Activated naive CD4-positive, alpha-beta T cell treated with anti-CD3 and anti-CD28 coated beads, Interleukin-2, amount 50 U/mL, for 24 hours (primary cell): ENCODE data around the gene SLC25A29.
A peak's percentile ranks its signal among the peaks of the same experiment; 100 is the strongest.
"Not testable (repeated sequence)": the region's sequence is repeated elsewhere in the genome, so short reads cannot be mapped to it uniquely, and the experiment has no call there.

Experiments
- H3K27ac Mint-ChIP-seq: one replicate; pipeline ENCODE4 v1.8.0; 2021; ENCODE audit warnings: mild to moderate bottlenecking, mixed read lengths
- H3K27me3 Mint-ChIP-seq: one replicate; pipeline ENCODE4 v1.8.0; 2021; ENCODE audit warnings: mixed read lengths
- H3K36me3 Mint-ChIP-seq: one replicate; pipeline ENCODE4 v1.8.0; 2021; ENCODE audit warnings: mixed read lengths
- H3K4me1 Mint-ChIP-seq: one replicate; pipeline ENCODE4 v1.8.0; 2021; ENCODE audit warnings: mixed read lengths
- H3K4me3 Mint-ChIP-seq: one replicate; pipeline ENCODE4 v1.8.0; 2021; ENCODE audit warnings: mild to moderate bottlenecking, mixed read lengths
- H3K9me3 Mint-ChIP-seq: one replicate; pipeline ENCODE4 v1.8.0; 2021; ENCODE audit warnings: mixed read lengths

The SLC25A29 gene

GRCh38 chr14:100294213-100294962, 11.9 kb downstream of the SLC25A29 start:
- Mint-ChIP-seq H3K9me3 (no peaks in the 10 kb centered on the region), H3K27me3 (no peaks in the 10 kb centered on the region), H3K4me1 (no peaks in the 10 kb centered on the region), H3K4me3 (no peak overlapping the region), H3K36me3 (no peaks in the 10 kb centered on the region), H3K27ac (no peak overlapping the region)

GRCh38 chr14:100293497-100294212, 12.6 kb downstream of the SLC25A29 start:
- Mint-ChIP-seq H3K4me1 (no peaks in the 10 kb centered on the region), H3K36me3 (no peaks in the 10 kb centered on the region), H3K4me3 (no peak overlapping the region), H3K27ac (no peak overlapping the region), H3K27me3 (no peaks in the 10 kb centered on the region), H3K9me3 (no peaks in the 10 kb centered on the region)

GRCh38 chr14:100292776-100293461, 13.3 kb downstream of the SLC25A29 start:
- Mint-ChIP-seq H3K4me3 (no peak overlapping the region), H3K9me3 (no peaks in the 10 kb centered on the region), H3K27ac (no peak overlapping the region), H3K27me3 (no peaks in the 10 kb centered on the region), H3K4me1 (no peaks in the 10 kb centered on the region), H3K36me3 (no peaks in the 10 kb centered on the region)

DNA sequence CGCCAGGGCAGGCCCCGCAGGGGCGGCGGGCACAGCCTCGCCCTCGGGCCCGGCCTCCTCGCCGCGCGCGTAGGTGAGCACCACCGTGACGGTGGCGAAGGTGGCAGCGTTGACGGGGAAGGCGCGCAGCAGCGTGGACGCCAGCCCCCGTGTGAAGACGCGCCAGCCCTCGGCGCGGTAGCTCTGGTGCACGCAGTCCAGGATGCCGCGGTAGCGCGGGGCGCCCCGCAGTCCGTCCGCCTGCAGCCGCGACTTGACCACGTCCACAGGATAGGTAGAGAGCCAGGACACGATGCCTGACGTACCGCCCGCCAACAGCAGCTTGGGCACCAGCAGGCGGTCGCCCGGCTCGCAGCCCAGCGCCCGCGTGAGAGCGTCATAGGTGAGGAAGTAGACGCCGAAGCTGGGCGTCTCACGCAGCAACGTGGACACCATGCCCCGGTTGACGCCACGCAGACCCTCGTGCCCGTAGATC, 13.9 kb downstream of the SLC25A29 start:
- H3K4me1 Mint-ChIP-seq: no peaks in the 10 kb centered on the region
- H3K9me3 Mint-ChIP-seq: no peaks in the 10 kb centered on the region
- H3K4me3 Mint-ChIP-seq: no peak overlapping the region
- no peak overlapping the region for H3K27ac Mint-ChIP-seq
- H3K27me3 Mint-ChIP-seq: no peaks in the 10 kb centered on the region
- no peaks in the 10 kb centered on the region for H3K36me3 Mint-ChIP-seq

DNA sequence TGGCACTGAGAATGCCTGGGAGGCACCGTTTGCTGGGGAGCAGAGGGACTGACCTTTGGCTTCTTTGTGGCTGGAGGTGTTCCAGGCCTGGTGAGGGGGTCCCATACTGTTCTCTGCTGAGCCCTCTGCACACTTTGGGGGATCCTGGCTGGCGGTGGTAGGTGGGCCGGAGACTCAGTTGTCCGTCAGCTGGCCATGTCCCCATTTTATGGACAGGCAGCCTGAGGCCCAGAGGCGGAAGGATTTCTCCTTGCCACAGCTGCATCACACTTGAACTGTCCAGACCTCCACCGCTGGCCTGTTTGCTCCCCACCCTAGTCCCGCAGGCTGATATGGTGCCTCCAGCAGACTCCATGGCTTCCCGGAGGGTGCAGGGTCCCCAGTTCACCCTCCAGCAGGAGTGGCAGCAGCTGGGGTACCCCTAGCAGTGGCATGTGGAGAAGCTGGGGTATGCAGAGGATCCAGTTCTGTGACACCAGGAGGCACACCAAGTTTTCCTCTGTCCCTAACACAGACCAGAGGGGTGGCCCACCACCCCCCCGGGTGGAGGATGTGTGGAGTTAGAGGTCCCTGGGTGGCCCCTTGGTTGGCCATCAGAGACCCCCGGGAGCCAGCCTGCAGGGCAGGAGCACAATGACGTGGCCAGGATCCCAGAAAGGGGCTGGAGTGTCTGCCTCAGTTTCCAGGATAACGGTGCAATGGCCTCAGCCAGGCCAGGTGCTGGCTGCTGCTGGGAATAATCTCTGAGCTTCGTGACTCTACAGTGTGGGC, 14.8 kb downstream of the SLC25A29 start:
- no peaks in the 10 kb centered on the region for H3K27me3 Mint-ChIP-seq

GRCh38 chr14:100290607-100291304, 15.5 kb downstream of the SLC25A29 start:
- H3K4me1 Mint-ChIP-seq: peaks cover 4% of the 10 kb centered on the region
- no peak overlapping the region for H3K4me3 Mint-ChIP-seq
- H3K9me3 Mint-ChIP-seq: no peaks in the 10 kb centered on the region
- no peak overlapping the region for H3K27ac Mint-ChIP-seq
- no peaks in the 10 kb centered on the region for H3K27me3 Mint-ChIP-seq
- no peaks in the 10 kb centered on the region for H3K36me3 Mint-ChIP-seq

More for the DNA sequence above, 14.8 kb downstream of the SLC25A29 start:
- Mint-ChIP-seq H3K4me3 (no peak overlapping the region), H3K9me3 (no peaks in the 10 kb centered on the region), H3K36me3 (no peaks in the 10 kb centered on the region), H3K27ac (no peak overlapping the region), H3K4me1 (no peaks in the 10 kb centered on the region)

DNA sequence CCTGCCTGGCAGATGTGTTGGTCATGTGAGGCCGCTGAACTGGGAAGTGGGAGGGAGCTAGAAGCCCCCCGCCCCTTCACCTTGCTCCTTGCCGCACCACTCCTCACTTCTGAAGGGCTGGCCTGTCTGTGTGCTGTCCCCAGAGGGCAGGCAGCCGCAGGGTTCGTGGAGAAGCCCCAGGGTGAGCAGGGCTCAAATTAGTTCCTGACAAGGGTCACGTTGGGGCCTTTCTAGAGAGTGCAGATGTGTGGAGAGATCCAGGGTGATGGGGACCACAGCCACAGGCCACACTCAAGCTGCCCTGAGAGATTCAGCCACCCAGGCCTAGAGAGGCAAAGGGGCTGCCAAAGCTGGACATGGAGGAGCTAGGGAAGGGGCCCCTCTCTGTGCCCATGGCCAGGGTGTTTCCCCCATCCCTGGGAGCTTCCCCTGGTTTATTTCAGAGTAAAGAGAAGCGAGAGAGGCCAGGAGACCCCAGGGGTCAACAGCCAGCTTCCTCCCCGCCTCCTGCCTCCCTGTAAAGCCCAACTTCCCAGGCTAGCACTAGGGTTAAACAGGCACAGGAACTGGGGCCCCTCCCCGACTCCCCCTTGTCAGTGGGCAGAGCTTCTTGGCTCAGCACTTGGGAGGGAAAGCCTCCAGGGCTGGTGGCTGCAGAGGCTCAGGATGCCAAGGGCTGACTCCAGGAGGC, 16.2 kb downstream of the SLC25A29 start:
- Mint-ChIP-seq H3K27ac (no peak overlapping the region), H3K9me3 (no peaks in the 10 kb centered on the region), H3K36me3 (no peaks in the 10 kb centered on the region), H3K27me3 (no peaks in the 10 kb centered on the region), H3K4me3 (no peak overlapping the region), H3K4me1 (peaks cover 4% of the 10 kb centered on the region)

GRCh38 chr14:100288382-100289185, 17.7 kb downstream of the SLC25A29 start:
- Mint-ChIP-seq H3K36me3 (no peaks in the 10 kb centered on the region), H3K27ac (no peak overlapping the region), H3K27me3 (no peaks in the 10 kb centered on the region), H3K9me3 (no peaks in the 10 kb centered on the region), H3K4me1 (peaks cover 8% of the 10 kb centered on the region), H3K4me3 (no peak overlapping the region)

GRCh38 chr14:100287998-100288295, 18.3 kb downstream of the SLC25A29 start:
- H3K36me3 Mint-ChIP-seq, H3K4me3 Mint-ChIP-seq, H3K4me1 Mint-ChIP-seq, H3K27ac Mint-ChIP-seq, H3K9me3 Mint-ChIP-seq, H3K27me3 Mint-ChIP-seq: not testable (repeated sequence)

DNA sequence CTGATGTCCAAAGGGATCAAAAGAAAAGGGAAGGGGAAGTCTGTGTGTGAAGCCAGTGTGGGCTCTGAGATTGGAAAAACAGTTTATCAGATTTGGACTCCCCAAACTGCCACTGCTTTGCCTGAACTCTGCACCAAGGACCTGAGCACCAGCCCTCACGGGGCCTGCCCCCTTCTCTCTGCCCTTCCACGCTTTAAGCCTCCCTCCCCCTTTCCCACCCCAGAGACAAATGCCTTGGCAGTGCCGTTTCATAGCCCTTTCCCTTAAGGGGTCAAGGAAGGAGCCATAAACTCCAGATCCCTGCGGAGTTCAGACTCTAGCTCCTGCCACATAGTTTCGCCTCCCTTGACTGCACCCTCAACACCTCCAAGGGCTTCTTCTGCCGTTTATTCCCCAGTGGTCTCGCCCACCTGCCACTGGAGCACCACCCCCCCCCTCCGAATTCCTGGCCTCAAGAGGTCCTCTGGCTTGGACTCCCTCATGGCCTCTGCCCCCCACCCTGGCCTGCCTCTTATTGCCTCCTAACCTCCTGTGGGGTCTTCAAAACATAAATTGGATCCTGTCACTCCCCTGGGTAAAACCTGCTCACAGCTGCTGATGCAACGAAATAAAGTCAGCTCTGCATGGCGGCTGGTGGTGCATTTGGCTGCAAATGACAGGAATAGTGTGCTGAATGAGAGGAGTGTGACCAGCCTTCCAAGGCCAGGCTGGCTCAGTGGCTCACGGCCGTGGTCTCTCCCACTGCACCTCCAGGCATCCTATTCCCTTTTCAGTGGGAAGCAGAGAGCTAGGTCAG, 18.8 kb downstream of the SLC25A29 start:
- H3K36me3 Mint-ChIP-seq: no peaks in the 10 kb centered on the region
- no peaks in the 10 kb centered on the region for H3K9me3 Mint-ChIP-seq
- peaks cover 8% of the 10 kb centered on the region for H3K4me1 Mint-ChIP-seq
- H3K27ac Mint-ChIP-seq: peak overlapping the region; percentile 65
- H3K4me3 Mint-ChIP-seq: no peak overlapping the region
- H3K27me3 Mint-ChIP-seq: no peaks in the 10 kb centered on the region

GRCh38 chr14:100286484-100287191, 19.6 kb downstream of the SLC25A29 start:
- H3K27me3 Mint-ChIP-seq: no peaks in the 10 kb centered on the region
- no peaks in the 10 kb centered on the region for H3K9me3 Mint-ChIP-seq
- H3K27ac Mint-ChIP-seq: peak overlapping the region; percentile 65
- no peaks in the 10 kb centered on the region for H3K36me3 Mint-ChIP-seq
- peaks cover 10% of the 10 kb centered on the region for H3K4me1 Mint-ChIP-seq
- H3K4me3 Mint-ChIP-seq: peak overlapping the region; percentile 51

DNA sequence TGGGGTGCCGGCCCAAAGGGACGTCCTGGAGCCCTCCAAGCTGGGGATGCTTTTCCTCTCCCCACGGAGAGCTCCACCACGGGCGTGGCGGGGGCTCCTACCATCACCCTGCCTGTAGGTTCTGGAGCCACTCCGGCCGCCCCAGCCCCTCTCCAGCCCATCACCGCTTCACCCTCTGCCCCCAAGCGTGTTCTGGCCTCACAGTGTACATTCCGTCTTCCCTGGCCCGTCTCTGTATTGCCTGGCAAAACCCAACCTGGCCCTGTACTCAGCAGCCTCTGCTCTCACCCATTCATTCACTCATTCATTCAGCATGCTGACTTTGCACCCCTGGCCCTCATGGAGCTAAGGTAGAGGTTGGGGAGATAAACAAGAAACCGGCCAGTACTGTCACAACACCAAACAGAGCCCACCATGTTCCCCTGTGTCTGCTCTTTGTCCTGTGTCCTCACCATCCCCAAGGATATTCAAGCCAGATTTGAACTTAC, 20.3 kb downstream of the SLC25A29 start:
- Mint-ChIP-seq H3K4me1 (peaks cover 11% of the 10 kb centered on the region), H3K36me3 (no peaks in the 10 kb centered on the region), H3K9me3 (no peaks in the 10 kb centered on the region), H3K27me3 (no peaks in the 10 kb centered on the region), H3K4me3 (peak overlapping the region; percentile 86), H3K27ac (peak overlapping the region; percentile 94)
